Measurements from ENCODE around the gene PIP4K2C. TPM values are rescaled to one million over a fixed set of nuclear protein-coding genes. Genes with fewer than 3 reads are reported as not detected.
"Not testable (repeated sequence)": the region's sequence is repeated elsewhere in the genome, so short reads cannot be mapped to it uniquely, and the experiment has no call there.

Gene PIP4K2C
- total RNA-seq, 2 donors from 2014 or later: 28.9 to 32.2 TPM

GRCh38 chr12:57640175-57641042, 49.4 kb downstream of the PIP4K2C start:
- ATAC-seq: no peak
- no peaks in the 10 kb centered on the region for H3K36me3 Mint-ChIP-seq (ENCODE audit: low read depth)
- DNase-seq: no peak
- no peaks in the 10 kb centered on the region for H3K4me1 Mint-ChIP-seq
- no peak overlapping the region for H3K4me3 Mint-ChIP-seq
- no peaks in the 10 kb centered on the region for H3K9me3 ChIP-seq (ENCODE audit: control insufficient read depth, low read length, poor library complexity, severe bottlenecking)
- peaks cover 43% of the 10 kb centered on the region for H3K27me3 Mint-ChIP-seq
- H3K27ac Mint-ChIP-seq: no peak overlapping the region

DNA sequence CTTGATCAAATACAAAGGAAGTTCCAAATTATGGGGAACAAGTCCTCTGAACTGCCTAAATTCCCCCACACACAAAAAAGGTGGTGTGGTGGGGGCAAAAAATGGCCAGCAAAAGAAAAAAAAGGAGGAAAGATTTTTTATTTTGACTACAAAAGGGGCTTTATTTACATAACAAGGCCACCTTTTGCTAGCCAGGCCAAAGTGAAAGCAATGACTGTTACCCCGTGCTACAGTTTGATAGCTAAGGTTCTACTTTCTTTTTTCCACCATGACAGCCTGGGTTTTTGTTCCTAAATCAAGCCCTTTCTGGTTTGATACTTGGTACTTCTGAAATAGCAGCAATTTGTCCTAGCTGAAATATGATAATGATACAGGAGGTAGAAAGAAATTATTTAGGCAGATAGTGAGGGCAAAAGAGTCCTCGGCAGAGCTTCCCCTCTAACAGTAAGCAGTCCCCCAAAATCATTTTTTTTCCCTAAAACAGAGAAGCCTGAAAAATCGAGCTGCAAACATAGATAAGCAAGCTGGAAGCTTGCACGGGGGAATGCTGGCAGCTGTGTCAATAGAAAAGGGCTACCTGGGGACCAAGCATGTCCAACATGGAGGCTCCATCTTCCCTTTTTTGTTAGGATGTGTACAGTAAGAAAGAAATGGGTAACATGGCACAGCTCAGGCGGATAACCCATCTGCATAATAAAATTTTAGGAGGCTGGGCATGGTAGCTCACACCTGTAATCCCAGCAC, 50.9 kb downstream of the PIP4K2C start:
- H3K9me3 ChIP-seq (ENCODE audit: control insufficient read depth, low read length, poor library complexity, severe bottlenecking): no peaks in the 10 kb centered on the region
- no peak for ATAC-seq
- H3K4me3 Mint-ChIP-seq: no peak overlapping the region
- H3K36me3 Mint-ChIP-seq (ENCODE audit: low read depth): no peaks in the 10 kb centered on the region
- DNase-seq: no peak
- no peaks in the 10 kb centered on the region for H3K4me1 Mint-ChIP-seq
- no peak overlapping the region for H3K27ac Mint-ChIP-seq
- peaks cover 43% of the 10 kb centered on the region for H3K27me3 Mint-ChIP-seq

DNA sequence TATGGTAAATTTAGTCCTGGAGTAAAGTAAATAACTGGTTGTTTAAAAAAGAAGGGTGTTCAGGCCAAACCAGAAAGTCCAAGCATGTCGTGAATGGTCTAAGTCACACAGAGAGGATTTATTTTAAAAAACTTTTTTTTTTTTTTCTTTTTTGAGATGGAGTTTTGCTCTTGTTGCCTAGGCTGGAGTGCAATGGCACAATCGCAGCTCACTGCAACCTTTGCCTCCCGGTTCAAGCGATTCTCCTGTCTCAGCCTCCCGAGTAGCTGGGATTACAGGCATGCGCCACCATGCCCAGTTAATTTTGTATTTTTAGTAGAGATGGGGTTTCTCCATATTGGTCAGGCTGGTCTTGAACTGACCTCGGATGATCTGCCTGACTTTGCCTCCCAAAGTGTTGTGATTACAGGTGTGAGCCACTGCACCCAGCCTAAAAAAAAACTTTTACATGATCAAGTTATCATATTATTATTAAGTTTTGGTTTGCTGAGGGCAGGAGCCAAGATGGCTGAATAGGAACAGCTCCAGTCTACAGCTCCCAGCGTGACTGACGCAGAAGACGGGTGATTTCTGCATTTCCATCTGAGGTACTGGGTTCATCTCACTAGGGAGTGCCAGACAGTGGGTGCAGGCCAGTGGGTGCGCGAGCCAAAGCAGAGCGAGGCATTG, 55.1 kb downstream of the PIP4K2C start:
- not testable (repeated sequence) for H3K4me1 Mint-ChIP-seq; H3K27ac Mint-ChIP-seq; H3K9me3 ChIP-seq (ENCODE audit: control insufficient read depth, low read length, poor library complexity, severe bottlenecking); DNase-seq; ATAC-seq; H3K4me3 Mint-ChIP-seq; H3K36me3 Mint-ChIP-seq (ENCODE audit: low read depth)
- H3K27me3 Mint-ChIP-seq: peaks cover 17% of the 10 kb centered on the region

- not testable (repeated sequence) for DNase-seq; H3K4me3 Mint-ChIP-seq; H3K4me1 Mint-ChIP-seq; H3K9me3 ChIP-seq (ENCODE audit: control insufficient read depth, low read length, poor library complexity, severe bottlenecking); ATAC-seq; H3K27ac Mint-ChIP-seq; H3K36me3 Mint-ChIP-seq (ENCODE audit: low read depth)
- H3K27me3 Mint-ChIP-seq: peaks cover 13% of the 10 kb centered on the region
Observed at GRCh38 chr12:57646659-57647049, 55.7 kb downstream of the PIP4K2C start.

Other genes starting within 250 kb of the PIP4K2C start
- 100 to 1,000 TPM; 101 to 115 TPM for gene R3HDM2, start 160.1 kb upstream of the PIP4K2C start, total RNA-seq
- gene INHBC, start 156.4 kb upstream of the PIP4K2C start, total RNA-seq: not detected
- gene INHBE, start 135.9 kb upstream of the PIP4K2C start, total RNA-seq: not detected
- under 1 TPM; 0.10 to 0.22 TPM for gene GLI1, start 131.4 kb upstream of the PIP4K2C start, total RNA-seq
- 100 to 1,000 TPM; 225 to 295 TPM for gene ARHGAP9, start 111.3 kb upstream of the PIP4K2C start, total RNA-seq
- 100 to 1,000 TPM; 175 to 180 TPM for gene MARS1, start 103.1 kb upstream of the PIP4K2C start, total RNA-seq
- gene DDIT3, start 70.7 kb upstream of the PIP4K2C start, total RNA-seq: 100 to 1,000 TPM; 115 to 145 TPM
- 10 to 100 TPM; 82.4 to 93.5 TPM for gene MBD6, start 68.4 kb upstream of the PIP4K2C start, total RNA-seq
- gene DCTN2, start 44.0 kb upstream of the PIP4K2C start, total RNA-seq: 10 to 100 TPM; 63.9 to 78.8 TPM
- under 1 TPM; 0.35 to 0.63 TPM for gene KIF5A, start 41.1 kb upstream of the PIP4K2C start, total RNA-seq
- 10 to 100 TPM; 24.4 to 32.8 TPM for gene DTX3, start 13.6 kb downstream of the PIP4K2C start, total RNA-seq
- 1 to 10 TPM in 1 of 2 donors, under 1 TPM in 1; 0.37 to 1.2 TPM for gene ARHGEF25, start 20.2 kb downstream of the PIP4K2C start, total RNA-seq
- not detected for gene B4GALNT1, start 42.0 kb downstream of the PIP4K2C start, total RNA-seq
- 100 to 1,000 TPM; 138 to 142 TPM for gene OS9, start 102.9 kb downstream of the PIP4K2C start, total RNA-seq
- 10 to 100 TPM; 46.5 to 57.6 TPM for gene AGAP2, start 147.6 kb downstream of the PIP4K2C start, total RNA-seq
- gene TSPAN31, start 153.8 kb downstream of the PIP4K2C start, total RNA-seq: 10 to 100 TPM in 1 of 2 donors, 1 to 10 TPM in 1; 9.6 to 11.8 TPM
- gene CDK4, start 161.1 kb downstream of the PIP4K2C start, total RNA-seq: 10 to 100 TPM; 20.8 to 21.3 TPM
- gene MARCHF9, start 163.9 kb downstream of the PIP4K2C start, total RNA-seq: 10 to 100 TPM; 45.3 to 62.4 TPM
- 1 to 10 TPM; 1.4 to 1.7 TPM for gene CYP27B1, start 175.9 kb downstream of the PIP4K2C start, total RNA-seq
- gene METTL1, start 180.9 kb downstream of the PIP4K2C start, total RNA-seq: 10 to 100 TPM; 15.0 to 20.9 TPM
- 1 to 10 TPM; 4.0 to 6.6 TPM for gene EEF1AKMT3, start 181.4 kb downstream of the PIP4K2C start, total RNA-seq
- gene TSFM, start 191.6 kb downstream of the PIP4K2C start, total RNA-seq: 10 to 100 TPM; 12.5 to 17.9 TPM
- gene AVIL, start 227.5 kb downstream of the PIP4K2C start, total RNA-seq: 1 to 10 TPM; 1.3 to 1.4 TPM

Data from T-helper 17 cell (primary cell).